Astrocyte (in vitro differentiated cells and primary cell): ENCODE data around the gene PCDHGA2. TPM values are rescaled to one million over a fixed set of nuclear protein-coding genes. Genes with fewer than 3 reads are reported as not detected.

Source experiments
- DNase-seq: peaks from one replicate; pipeline ENCODE4 v3.0.0-alpha.2; 2010; ENCODE audit warnings: low read depth
- FAIRE-seq: peaks from 2 replicates; lab custom pipeline; 2011; peaks lifted over from hg19 to GRCh38; lab: Jason Lieb, UNC
- H2AFZ ChIP-seq: 2 replicates; pipeline ENCODE4 v1.6.0; 2012; ENCODE audit warnings: low read depth, low read length, inconsistent platforms
- H3K27ac ChIP-seq: 2 replicates; pipeline ENCODE4 v1.5.1; 2011; ENCODE audit warnings: low read depth, low read length, inconsistent platforms
- H3K27me3 ChIP-seq: 2 replicates; pipeline ENCODE4 v1.6.0; 2011; ENCODE audit warnings: low read length, inconsistent platforms; ENCODE audit not compliant: insufficient read depth
- H3K36me3 ChIP-seq: 2 replicates; pipeline ENCODE4 v1.5.1; 2011; ENCODE audit warnings: low read length, inconsistent platforms; ENCODE audit not compliant: insufficient read depth
- H3K4me1 ChIP-seq: 2 replicates; pipeline ENCODE4 v1.5.1; 2011; ENCODE audit warnings: low read length, inconsistent platforms; ENCODE audit not compliant: insufficient read depth
- H3K4me2 ChIP-seq: 2 replicates; pipeline ENCODE4 v1.6.0; 2012; ENCODE audit warnings: low read length, inconsistent platforms
- H3K4me3 ChIP-seq: 2 replicates; pipeline ENCODE4 v1.5.1; 2011; ENCODE audit warnings: low read depth, mild to moderate bottlenecking, low read length, inconsistent platforms; ENCODE audit not compliant: insufficient read depth
- H3K79me2 ChIP-seq: 2 replicates; pipeline ENCODE4 v1.6.0; 2012; ENCODE audit warnings: mild to moderate bottlenecking, low read length, inconsistent platforms; ENCODE audit not compliant: insufficient read depth
- H3K9ac ChIP-seq: 2 replicates; pipeline ENCODE4 v1.6.0; 2012; ENCODE audit warnings: mild to moderate bottlenecking, low read length, inconsistent platforms
- H3K9me3 ChIP-seq: 2 replicates; pipeline ENCODE4 v1.5.1; 2012; ENCODE audit warnings: low read depth, mild to moderate bottlenecking, low read length, inconsistent platforms; ENCODE audit not compliant: insufficient read depth
- H4K20me1 ChIP-seq: 2 replicates; pipeline ENCODE4 v1.6.0; 2012; ENCODE audit warnings: low read length, inconsistent platforms; ENCODE audit not compliant: insufficient read depth
- H3K27ac Mint-ChIP-seq: one replicate; pipeline ENCODE4 v1.8.0; 2021; ENCODE audit warnings: mild to moderate bottlenecking, mixed read lengths; ENCODE audit not compliant: unreplicated experiment
- H3K27me3 Mint-ChIP-seq: one replicate; pipeline ENCODE4 v1.8.0; 2021; ENCODE audit warnings: low read depth, mixed read lengths; ENCODE audit not compliant: unreplicated experiment
- H3K36me3 Mint-ChIP-seq: one replicate; pipeline ENCODE4 v1.8.0; 2021; ENCODE audit warnings: low read depth, mixed read lengths; ENCODE audit not compliant: unreplicated experiment
- H3K4me1 Mint-ChIP-seq: one replicate; pipeline ENCODE4 v1.8.0; 2021; ENCODE audit warnings: low read depth, mixed read lengths; ENCODE audit not compliant: unreplicated experiment
- H3K4me3 Mint-ChIP-seq: one replicate; pipeline ENCODE4 v1.8.0; 2021; ENCODE audit warnings: mild to moderate bottlenecking, moderate library complexity, mixed read lengths; ENCODE audit not compliant: unreplicated experiment
- H3K9me3 Mint-ChIP-seq: one replicate; pipeline ENCODE4 v1.8.0; 2021; ENCODE audit warnings: mild to moderate bottlenecking, mixed read lengths; ENCODE audit not compliant: unreplicated experiment
- EZH2 ChIP-seq: IDR thresholded peaks from 2 replicates; pipeline ENCODE4 v1.6.1; 2012; ENCODE audit warnings: mild to moderate bottlenecking, low read length, inconsistent platforms; ENCODE audit not compliant: insufficient read depth
- total RNA-seq: library from RNA; stranded (reverse); gene quantifications from 2 replicates; pipeline ENCODE4 v1.2.1, GENCODE V29; 2021
- TF ChIP-seq, protein P1 (sequence below): IDR thresholded peaks from 2 replicates; pipeline ENCODE4 v1.5.1; 2011; ENCODE audit warnings: low read depth, mild to moderate bottlenecking, inconsistent platforms, low read length, moderate library complexity; ENCODE audit not compliant: insufficient read depth

PCDHGA2 gene
- total RNA-seq, 1 donor from 2014 or later = 0.14 TPM

DNA sequence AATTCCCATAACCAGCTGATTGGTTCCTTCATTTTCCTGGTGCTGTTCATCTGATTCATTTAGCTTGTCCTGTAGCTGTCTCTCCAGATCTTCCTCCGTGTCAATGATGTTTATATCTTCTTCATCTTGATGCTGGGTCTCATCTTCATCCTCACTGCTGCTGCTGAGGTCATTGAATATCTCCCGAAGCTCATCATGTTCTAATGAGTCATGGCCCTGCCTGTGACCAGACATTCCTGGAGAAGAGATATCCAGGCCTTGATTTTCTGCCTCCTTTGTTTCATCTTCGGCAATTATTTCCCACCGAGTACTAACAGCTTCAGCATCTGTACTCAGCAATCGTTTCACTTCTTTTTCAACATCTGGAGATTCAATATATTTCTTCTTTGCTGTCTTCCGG lies 19.4 kb upstream of the PCDHGA2 start:
- TF ChIP-seq, protein P1, sequence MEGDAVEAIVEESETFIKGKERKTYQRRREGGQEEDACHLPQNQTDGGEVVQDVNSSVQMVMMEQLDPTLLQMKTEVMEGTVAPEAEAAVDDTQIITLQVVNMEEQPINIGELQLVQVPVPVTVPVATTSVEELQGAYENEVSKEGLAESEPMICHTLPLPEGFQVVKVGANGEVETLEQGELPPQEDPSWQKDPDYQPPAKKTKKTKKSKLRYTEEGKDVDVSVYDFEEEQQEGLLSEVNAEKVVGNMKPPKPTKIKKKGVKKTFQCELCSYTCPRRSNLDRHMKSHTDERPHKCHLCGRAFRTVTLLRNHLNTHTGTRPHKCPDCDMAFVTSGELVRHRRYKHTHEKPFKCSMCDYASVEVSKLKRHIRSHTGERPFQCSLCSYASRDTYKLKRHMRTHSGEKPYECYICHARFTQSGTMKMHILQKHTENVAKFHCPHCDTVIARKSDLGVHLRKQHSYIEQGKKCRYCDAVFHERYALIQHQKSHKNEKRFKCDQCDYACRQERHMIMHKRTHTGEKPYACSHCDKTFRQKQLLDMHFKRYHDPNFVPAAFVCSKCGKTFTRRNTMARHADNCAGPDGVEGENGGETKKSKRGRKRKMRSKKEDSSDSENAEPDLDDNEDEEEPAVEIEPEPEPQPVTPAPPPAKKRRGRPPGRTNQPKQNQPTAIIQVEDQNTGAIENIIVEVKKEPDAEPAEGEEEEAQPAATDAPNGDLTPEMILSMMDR = no peak
- no peak for TF ChIP-seq EZH2
- peaks cover 27% of the 10 kb centered on the region for H3K9me3 ChIP-seq
- H3K9ac ChIP-seq = no peak overlapping the region
- H3K36me3 ChIP-seq = peaks cover 19% of the 10 kb centered on the region
- peaks cover 20% of the 10 kb centered on the region for H4K20me1 ChIP-seq
- H3K27me3 ChIP-seq = no peaks in the 10 kb centered on the region
- no peak overlapping the region for H2AFZ ChIP-seq
- Mint-ChIP-seq H3K4me1 (peaks cover 7% of the 10 kb centered on the region), H3K27me3 (no peaks in the 10 kb centered on the region), H3K4me3 (peak overlapping the region; percentile 98), H3K27ac (peak overlapping the region; percentile 100), H3K36me3 (peaks cover 48% of the 10 kb centered on the region), H3K9me3 (peaks cover 67% of the 10 kb centered on the region)
- no peaks in the 10 kb centered on the region for H3K4me1 ChIP-seq
- H3K4me2 ChIP-seq = peak overlapping the region; percentile 89
- FAIRE-seq (no peak), DNase-seq (no peak)
- no peak overlapping the region for H3K27ac ChIP-seq
- peaks cover 47% of the 10 kb centered on the region for H3K79me2 ChIP-seq
- peak overlapping the region; percentile 89 for H3K4me3 ChIP-seq

DNA sequence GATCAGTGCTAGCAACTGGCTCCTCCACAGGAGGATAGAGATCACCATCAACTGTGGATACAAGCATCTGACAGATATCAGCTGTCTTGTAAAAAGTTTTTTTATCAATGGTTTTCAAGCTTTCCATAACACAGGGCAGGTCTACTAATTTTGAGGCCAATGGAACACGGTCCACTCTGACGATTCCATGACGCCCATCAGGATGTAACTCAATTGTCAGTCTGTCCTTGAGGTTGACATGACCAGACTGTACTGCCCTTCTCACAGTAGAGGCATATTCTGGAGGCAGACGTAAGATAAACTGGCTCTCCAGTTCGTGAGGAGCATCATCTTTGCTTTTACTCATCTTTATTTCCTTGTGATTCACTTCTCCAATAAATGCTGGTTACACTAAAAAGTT lies 18.9 kb upstream of the PCDHGA2 start:
- H3K9me3 Mint-ChIP-seq = peaks cover 63% of the 10 kb centered on the region
- no peak for FAIRE-seq
- no peaks in the 10 kb centered on the region for H3K27me3 Mint-ChIP-seq
- Histone ChIP-seq H3K4me2 (peak overlapping the region; percentile 89), H3K9me3 (peaks cover 25% of the 10 kb centered on the region), H2AFZ (no peak overlapping the region), H3K79me2 (peaks cover 43% of the 10 kb centered on the region), H3K9ac (peak overlapping the region; percentile 95), H3K27me3 (no peaks in the 10 kb centered on the region), H4K20me1 (peaks cover 20% of the 10 kb centered on the region), H3K4me3 (peak overlapping the region; percentile 89), H3K36me3 (peaks cover 19% of the 10 kb centered on the region), H3K4me1 (no peaks in the 10 kb centered on the region), H3K27ac (no peak overlapping the region)
- TF ChIP-seq EZH2 = no peak
- TF ChIP-seq, protein P1 = no peak
- no peak for DNase-seq
- peak overlapping the region; percentile 98 for H3K4me3 Mint-ChIP-seq
- peaks cover 45% of the 10 kb centered on the region for H3K36me3 Mint-ChIP-seq
- peaks cover 7% of the 10 kb centered on the region for H3K4me1 Mint-ChIP-seq
- H3K27ac Mint-ChIP-seq = peak overlapping the region; percentile 100
